GM08714 (cell line): ENCODE measurements around the gene DPF1.

Experiments used
- H3K4me3 ChIP-seq: fragments of 200-500 bp; sonication (Bioruptor generic); 2 replicates; pipeline ENCODE4 v1.5.1; 2014; ENCODE audit warnings: mild to moderate bottlenecking, low read length, inconsistent platforms
- ZNF274 ChIP-seq: IDR thresholded peaks from 2 replicates; pipeline ENCODE4 v1.6.1; 2012; ENCODE audit warnings: mild to moderate bottlenecking, low read depth, low read length

The DPF1 gene

DNA sequence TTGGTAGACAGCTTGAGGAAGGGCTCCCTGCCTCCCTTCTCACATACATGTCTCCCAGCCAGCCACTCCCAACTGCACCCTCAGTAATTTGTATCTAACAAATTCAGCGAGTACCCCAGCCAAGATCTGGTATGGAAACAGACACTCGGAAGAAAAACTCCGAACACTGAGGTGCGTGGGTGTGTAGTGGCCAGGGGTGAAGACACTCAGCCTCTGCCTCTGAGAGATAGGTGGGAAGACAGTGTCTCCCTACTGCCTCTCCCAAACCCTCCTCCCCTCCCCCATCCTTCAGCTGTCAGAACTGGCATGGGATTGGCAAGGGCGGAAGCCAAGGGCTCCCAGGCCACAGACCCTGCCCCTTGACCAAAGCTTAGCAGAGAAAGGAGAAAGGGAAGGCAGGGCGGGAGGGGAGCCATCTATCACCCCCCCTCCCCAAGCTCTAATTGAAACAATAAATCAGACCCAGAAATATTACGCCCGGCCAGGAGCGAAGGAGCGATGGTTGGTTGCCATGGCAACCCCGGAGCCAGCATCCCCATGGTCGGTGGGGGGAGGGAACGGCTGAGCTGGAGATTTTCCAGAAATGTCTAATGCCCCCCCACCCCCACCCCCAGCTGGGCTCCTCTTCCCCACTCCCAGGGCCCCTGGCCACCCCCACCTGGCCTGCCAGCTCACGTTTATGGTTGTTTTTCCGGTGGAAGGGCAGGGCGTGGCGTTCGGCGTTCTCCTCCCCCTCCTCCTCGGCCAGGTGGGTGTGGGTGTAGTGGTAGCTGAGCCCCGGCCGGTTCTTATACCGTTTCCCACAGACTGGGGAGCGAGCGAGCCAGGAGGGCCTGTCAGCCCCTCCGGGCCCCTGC, 7.0 kb downstream of the DPF1 start:
- no peak overlapping the region for H3K4me3 ChIP-seq
- no peak for TF ChIP-seq ZNF274

DNA sequence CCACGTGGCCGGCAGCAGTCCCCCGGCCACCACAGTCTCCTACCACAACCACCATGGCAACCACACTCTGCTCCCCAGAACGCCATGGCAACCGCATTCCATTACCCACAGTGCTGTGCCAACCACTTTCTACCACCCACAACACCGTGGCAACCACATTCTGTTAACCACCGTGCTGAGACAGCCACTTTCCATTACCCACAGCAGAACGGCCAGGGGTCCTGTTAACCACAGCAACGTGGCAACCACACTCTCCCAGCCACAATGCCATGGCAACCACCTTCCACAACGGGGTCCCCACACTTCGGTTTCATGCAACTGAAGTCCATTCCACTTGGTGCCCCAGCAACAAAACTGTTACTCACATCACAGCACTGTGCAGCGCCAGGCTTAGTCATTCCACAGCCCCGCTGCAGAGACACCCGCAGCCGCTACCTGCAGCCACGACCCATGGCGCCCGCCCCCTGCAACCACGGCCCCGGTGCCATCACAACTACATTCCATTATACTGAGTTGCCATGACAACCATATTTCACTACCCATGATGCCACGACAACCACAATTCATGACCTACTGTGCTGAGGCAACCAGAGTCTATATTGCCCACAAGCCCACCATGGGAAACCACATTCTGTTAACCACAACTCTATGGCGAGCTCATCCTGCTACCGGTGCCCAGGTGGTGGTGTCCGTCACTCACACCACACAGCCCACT, 10.0 kb downstream of the DPF1 start:
- no peak overlapping the region for H3K4me3 ChIP-seq
- no peak for TF ChIP-seq ZNF274

DNA sequence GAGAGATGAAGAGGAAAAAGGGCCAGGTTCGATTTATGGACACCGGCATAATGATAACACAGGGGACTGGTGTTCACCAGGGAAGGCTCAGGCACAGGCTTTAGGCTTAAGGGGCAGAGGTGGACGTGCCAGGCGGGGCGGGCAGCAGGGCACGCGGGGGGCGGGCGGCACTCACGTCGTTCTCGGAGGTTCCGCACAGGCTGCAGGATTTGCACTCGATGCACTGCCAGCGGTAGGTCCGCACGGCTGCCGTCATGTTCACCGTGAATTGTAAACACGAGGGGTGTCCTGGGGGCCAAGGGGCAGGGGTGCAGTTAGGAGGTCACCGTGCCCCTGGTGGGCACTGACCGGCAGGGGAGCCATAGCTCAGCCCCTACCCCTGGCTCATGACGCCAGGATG, 10.6 kb downstream of the DPF1 start:
- no peak overlapping the region for H3K4me3 ChIP-seq
- no peak for TF ChIP-seq ZNF274

DNA sequence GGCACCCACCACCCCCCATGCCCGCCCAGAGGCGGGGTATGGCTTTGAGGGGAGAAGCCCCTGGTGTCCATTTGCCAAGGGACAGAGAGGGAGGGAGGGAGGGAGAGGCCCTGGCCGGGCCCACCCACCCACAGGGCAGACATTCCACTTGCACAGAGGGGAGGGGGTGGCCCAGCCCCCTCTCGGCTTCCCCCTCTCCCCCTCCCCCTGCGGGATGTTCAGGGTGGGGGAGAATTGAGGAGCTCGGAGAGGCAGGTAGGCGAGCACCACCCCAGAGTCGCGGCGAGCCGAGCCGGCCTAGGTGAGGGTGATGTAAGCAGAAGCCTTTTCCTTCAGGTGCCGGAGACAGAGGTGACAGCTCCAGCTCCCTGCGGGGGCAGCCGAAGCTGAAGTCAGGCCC, 12.3 kb downstream of the DPF1 start:
- no peak for TF ChIP-seq ZNF274

DNA sequence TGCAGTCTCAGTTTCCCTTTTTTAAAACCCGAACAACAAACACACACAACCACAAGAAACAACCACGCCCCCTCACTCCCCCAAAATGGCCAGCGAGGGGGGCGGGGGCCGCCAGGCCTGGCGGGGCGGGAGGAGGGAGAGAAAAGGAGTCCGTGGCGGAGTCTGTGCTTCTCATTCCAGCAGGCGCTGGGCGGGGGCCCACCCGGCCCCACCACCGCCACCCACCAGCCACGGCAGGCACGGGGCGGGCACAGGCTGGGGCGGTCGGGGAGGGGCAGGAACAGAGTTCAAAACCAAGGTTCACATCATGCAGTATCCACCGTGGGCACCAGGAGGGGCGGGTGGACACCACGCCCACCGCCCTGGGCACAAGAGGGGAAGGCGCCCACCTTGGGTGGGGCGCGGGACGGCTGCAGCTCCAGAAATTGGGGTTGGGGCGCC, 12.9 kb downstream of the DPF1 start:
- no peak for TF ChIP-seq ZNF274
- no peak overlapping the region for H3K4me3 ChIP-seq

More for the DNA sequence above, 12.3 kb downstream of the DPF1 start:
- H3K4me3 ChIP-seq: no peak overlapping the region

DNA sequence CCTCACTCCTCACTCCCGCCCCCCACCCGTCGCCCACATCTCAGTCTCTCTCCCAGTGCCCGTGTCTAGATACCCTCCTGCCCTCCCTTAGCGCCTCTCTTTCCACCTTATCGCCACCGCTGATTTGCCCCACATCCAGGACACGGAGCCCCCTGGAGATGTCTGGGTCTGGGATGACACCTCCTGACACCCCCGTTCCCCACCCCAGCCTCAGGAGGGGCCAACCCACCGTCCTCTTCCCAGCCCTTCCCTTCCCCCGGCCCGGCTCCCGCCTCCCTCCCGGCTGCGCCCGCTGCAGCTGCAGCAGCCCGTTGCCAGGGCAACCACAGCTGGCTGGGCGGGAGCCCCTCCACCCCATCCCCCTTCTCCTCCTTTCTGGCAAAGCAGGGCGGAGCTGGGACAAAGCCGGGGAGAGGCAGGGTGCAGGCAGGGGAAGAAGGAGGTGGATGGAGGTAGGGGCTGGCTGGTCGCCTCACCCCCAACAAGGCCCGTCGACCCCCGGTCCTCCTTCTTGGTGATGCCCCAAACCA, 13.5 kb downstream of the DPF1 start:
- no peak for TF ChIP-seq ZNF274
- no peak overlapping the region for H3K4me3 ChIP-seq

DNA sequence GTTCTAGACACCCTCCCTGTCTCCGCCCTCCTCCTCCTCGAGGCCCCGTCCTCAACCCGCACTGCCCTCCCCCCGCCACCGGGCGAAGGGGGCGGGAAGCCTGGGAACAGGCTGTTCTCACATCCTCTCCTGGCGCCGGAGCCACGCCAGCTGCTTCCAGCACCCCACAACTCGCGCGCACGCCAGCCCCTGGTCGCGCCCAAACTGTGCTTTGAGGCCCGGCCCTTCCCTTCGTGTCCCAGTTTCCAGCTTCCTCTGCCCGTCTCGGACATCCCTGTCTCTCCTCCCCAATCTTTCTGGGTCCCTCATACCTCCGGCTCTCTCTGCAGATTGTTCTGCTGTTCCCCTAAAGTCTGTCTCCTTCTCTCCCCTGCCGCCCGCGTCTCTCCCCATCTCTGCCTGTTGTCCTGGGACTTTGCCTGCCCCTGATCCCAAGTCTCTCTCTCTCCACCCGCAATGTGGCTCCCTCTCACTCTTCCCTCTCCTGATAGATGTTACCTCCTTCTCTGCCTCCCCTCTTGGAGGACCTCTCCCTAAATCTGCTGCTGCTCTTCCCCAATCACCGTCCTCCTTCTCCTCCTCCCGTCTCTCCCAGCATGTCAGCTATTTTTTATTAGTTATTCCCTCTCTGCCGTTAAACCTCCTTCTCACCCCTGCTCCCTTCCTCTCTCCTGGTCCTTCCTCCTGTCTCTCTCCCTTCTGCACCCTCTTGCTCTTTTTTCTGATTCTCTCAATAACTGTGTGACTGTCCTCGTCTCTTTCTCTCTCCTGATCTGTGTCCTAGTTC, 14.2 kb downstream of the DPF1 start:
- H3K4me3 ChIP-seq: no peak overlapping the region
- no peak for TF ChIP-seq ZNF274

DNA sequence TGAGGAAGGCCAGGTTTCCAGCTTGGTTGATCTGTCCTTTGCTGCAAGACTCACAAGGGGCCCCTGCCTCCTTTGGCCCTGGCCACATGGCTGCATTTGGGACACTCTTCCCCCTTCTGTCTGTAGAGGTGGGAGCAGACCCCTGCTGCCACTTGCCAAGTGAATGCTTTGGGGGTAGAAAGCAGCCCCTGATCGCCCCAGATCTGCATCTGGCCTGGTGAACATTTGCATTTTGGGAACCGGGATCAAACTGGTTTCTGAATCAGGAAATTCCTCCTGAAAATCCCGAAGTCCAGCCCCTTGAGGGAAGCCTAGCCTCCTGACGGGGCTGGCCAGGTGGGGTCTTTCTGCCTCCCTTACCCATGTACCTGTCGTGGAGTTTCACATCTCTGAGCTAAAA, 14.9 kb downstream of the DPF1 start:
- TF ChIP-seq ZNF274: no peak
- no peak overlapping the region for H3K4me3 ChIP-seq

DNA sequence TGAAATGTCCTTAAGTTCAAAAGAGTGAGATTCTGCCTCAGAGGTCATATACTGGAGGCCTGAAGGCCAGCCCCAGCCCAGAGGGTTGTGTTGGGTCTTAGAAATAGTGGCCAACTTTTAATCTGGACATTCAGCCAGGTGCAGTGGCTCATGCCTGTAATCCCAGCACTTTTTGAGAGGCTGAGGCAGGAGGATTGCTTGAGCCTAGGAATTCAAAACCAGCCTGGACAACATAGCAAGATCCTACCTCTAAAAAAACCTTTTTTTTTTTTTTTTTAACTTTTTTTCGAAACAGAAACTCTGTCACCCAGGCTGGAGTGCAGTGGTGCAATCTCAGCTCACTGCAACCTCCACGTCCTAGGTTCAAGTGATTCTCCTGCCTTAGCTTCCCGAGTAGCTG, 15.5 kb downstream of the DPF1 start:
- TF ChIP-seq ZNF274: no peak
- no peak overlapping the region for H3K4me3 ChIP-seq

DNA sequence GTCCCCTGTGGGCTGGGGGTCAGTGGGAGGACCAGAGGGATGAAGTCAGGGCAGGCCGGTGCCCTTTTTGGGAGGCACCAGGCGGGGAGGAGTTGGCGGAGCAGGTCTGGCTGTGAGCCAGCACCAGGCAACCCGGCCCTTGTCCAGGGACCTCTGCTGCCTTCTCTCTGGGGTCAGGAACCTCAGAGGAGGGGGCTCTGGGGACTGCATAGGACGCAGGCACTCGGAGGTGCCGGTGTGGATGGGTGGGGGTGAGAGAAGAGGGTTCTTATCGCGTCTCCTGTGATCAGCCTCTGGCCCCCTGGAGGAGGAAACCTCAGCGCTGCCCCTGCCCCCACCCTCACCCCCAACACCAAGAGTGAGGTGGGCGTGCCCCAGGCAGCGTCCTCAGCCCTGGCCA, 16.5 kb downstream of the DPF1 start:
- no peak overlapping the region for H3K4me3 ChIP-seq
- TF ChIP-seq ZNF274: no peak

DNA sequence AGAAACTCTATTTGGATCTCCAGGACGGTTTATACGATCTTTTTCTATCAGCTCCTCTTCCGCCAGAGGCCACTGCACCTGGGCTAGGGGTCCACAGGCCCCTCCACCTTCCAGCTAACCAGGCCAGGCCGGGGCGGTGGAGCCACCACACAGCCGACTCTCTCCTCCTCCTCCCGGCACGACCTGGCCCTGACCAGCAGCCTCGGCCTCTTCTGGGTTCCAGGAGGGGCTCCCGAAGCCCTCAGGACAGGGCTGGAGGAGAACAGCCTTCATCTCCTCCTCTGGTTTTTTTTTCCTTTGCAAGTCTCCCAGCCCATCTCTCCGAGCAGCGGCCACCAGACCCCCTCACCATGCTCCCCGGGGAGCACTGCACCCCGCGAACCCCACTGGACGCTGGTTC, 17.1 kb downstream of the DPF1 start:
- no peak overlapping the region for H3K4me3 ChIP-seq
- no peak for TF ChIP-seq ZNF274

DNA sequence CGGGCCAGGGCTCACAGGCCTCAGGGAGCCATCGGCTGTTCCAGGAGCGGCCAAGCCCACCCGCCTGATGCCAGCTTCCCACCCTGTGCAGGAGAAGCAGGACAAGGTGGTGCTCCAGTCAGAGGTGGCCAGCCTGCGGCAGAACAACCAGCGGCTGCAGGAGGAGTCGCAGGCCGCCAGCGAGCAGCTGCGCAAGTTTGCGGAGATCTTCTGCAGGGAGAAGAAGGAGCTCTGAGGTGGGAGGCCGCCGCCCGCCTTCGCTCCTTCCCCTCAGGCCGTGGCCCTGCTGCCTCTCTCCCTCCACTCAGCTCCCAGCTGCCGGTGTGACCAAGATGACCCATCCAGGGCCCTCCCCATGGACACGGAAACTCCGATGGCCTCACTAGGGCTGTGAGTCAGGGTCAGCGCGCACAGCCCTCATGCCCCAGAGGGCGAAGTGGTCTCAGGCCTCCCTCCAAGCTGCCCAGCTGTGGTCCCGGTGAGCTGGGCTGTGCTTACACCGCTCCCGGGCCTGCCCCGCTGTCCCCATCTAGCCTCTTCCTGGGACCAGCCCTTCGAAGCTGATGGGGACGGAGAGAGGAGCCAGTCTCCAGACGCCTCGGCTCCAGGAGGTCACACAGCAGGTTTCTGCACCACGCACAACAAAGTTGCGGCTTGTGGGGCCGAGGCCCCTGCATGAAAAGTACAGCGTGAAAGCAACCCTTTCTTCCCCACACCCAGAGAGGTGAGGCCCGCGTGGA, 17.8 kb downstream of the DPF1 start:
- no peak overlapping the region for H3K4me3 ChIP-seq
- TF ChIP-seq ZNF274: no peak

DNA sequence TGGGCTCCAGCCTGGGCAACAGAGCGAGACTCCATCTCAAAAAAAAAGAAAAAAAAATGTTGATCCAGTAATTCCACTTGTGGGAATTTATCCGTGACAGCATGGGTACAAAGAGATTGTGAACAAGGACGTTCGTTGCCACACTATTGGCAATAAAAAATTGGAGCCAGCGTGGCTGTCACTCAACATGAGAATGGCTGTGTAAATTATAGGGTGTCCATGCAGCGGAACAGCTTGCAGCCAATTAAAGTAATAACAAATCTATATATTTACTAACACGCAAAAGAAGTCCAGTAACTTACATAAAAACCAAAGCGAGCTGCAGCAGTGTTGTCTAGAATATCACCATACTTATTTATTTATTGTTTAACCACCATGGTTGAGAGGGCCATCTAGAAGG, 19.3 kb downstream of the DPF1 start:
- no peak for TF ChIP-seq ZNF274
- H3K4me3 ChIP-seq: no peak overlapping the region

DNA sequence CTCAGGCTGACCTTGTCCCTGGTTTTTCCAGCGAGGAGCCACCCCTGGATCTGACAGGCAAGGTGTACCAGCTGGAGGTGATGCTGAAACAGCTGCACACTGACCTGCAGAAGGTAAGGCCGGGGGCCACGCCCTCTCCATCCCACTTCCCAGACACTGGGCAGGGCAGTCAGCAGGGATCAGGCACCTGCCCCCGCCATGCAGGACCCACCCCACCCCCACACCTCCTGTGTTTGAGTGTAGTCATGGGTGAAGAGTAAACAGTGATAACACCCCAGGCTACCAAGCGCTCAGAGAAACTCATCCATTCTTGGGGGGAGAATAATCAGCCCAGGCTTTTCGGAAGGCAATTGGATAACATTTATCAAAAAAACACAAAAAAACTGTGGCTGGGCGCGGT, 19.9 kb downstream of the DPF1 start:
- H3K4me3 ChIP-seq: no peak overlapping the region
- no peak for TF ChIP-seq ZNF274
